Hepatic stellate cell (primary cell): ENCODE results near the gene SUPT6H.
"Not testable (repeated sequence)": the region's sequence is repeated elsewhere in the genome, so short reads cannot be mapped to it uniquely, and the experiment has no call there.

Experiments
- DNase-seq: peaks from one replicate; pipeline ENCODE4 v3.0.0; 2011; ENCODE audit warnings: low spot score

SUPT6H gene

GRCh38 chr17:28719021-28719433 is 57.0 kb downstream of the SUPT6H start:
- DNase-seq, result no peak

GRCh38 chr17:28720247-28720996 is 58.4 kb downstream of the SUPT6H start:
- DNase-seq, result no peak

GRCh38 chr17:28720997-28721329 is 59.0 kb downstream of the SUPT6H start:
- DNase-seq, result not testable (repeated sequence)

- no peak for DNase-seq
These were observed 60.6 kb downstream of the SUPT6H start for GRCh38 chr17:28722417-28723158.

GRCh38 chr17:28723159-28723835 is 61.3 kb downstream of the SUPT6H start:
- DNase-seq, result no peak

- DNase-seq, result not testable (repeated sequence)
These were observed 62.0 kb downstream of the SUPT6H start for GRCh38 chr17:28723836-28724499.

- DNase-seq, result no peak
These were observed 62.6 kb downstream of the SUPT6H start for GRCh38 chr17:28724500-28725165.

- DNase-seq, result no peak
These were observed 63.2 kb downstream of the SUPT6H start for GRCh38 chr17:28725166-28725659.

GRCh38 chr17:28725660-28726225 is 63.7 kb downstream of the SUPT6H start:
- no peak for DNase-seq

- peak; percentile 84 for DNase-seq
These were observed 64.2 kb downstream of the SUPT6H start, which contains the start of gene TLCD1 for GRCh38 chr17:28726226-28726626. TLCD1 (minus strand) TSS chr17:28726233; CDS start chr17:28726097, 136 bp downstream.

- peak; percentile 91 for DNase-seq
These were observed 64.9 kb downstream of the SUPT6H start for GRCh38 chr17:28726627-28727491.

GRCh38 chr17:28728364-28729200 is 66.6 kb downstream of the SUPT6H start, which contains the start of gene NEK8:
NEK8 (plus strand) TSS chr17:28728788; CDS start chr17:28728814, 26 bp downstream.
- peak; percentile 92 for DNase-seq

GRCh38 chr17:28729950-28730330 is 67.9 kb downstream of the SUPT6H start:
- no peak for DNase-seq

GRCh38 chr17:28733346-28733745 is 71.3 kb downstream of the SUPT6H start:
- DNase-seq, result no peak

GRCh38 chr17:28734712-28735241 is 72.8 kb downstream of the SUPT6H start:
- no peak for DNase-seq

GRCh38 chr17:28735242-28735722 is 73.3 kb downstream of the SUPT6H start:
- DNase-seq, result no peak

- not testable (repeated sequence) for DNase-seq
These were observed 74.1 kb downstream of the SUPT6H start for GRCh38 chr17:28735913-28736769.

- DNase-seq, result no peak
These were observed 75.3 kb downstream of the SUPT6H start for GRCh38 chr17:28737316-28737715.
